Neural cell (in vitro differentiated cells): Measurements from ENCODE around the gene MOV10L1. TPM values are rescaled to one million over a fixed set of nuclear protein-coding genes. Genes with fewer than 3 reads are reported as not detected.
A peak's percentile ranks its signal among the peaks of the same experiment; 100 is the strongest.

Experiments
- H2AFZ ChIP-seq: fragments of 200-600, 300-800 bp; sonication (generic), shearing (Covaris generic); 2 replicates; pipeline ENCODE4 v1.6.0; 2014; ENCODE audit warnings: low read depth, mild to moderate bottlenecking, antibody characterized with exemption, low read length, moderate library complexity
- H3F3A ChIP-seq: fragments of 200-600 bp; shearing (Covaris generic); 2 replicates; pipeline ENCODE4 v1.6.1; 2016; ENCODE audit warnings: mild to moderate bottlenecking, moderate library complexity, mixed read lengths, antibody characterized with exemption, low read length; ENCODE audit not compliant: insufficient read depth, poor library complexity, severe bottlenecking
- H3K27ac ChIP-seq: fragments of 200-600, 300-800 bp; sonication (generic), shearing (Covaris generic); 2 replicates; pipeline ENCODE4 v1.5.1; 2014; ENCODE audit warnings: mild to moderate bottlenecking, low read length, moderate library complexity
- H3K27me3 ChIP-seq: fragments of 300-800, 200-600 bp; sonication (generic), shearing (Covaris generic); 2 replicates; pipeline ENCODE4 v1.6.0; 2014; ENCODE audit warnings: mild to moderate bottlenecking, low read depth, low read length, moderate library complexity; ENCODE audit not compliant: insufficient read depth
- H3K36me3 ChIP-seq: fragments of 300-800, 200-600 bp; sonication (generic), shearing (Covaris generic); 2 replicates; pipeline ENCODE4 v1.5.1; 2014; ENCODE audit warnings: mild to moderate bottlenecking, antibody characterized with exemption, low read length, moderate library complexity; ENCODE audit not compliant: insufficient read depth
- H3K4me2 ChIP-seq: fragments of 300-800, 200-600 bp; sonication (generic), shearing (Covaris generic); 2 replicates; pipeline ENCODE4 v1.6.0; 2014; ENCODE audit warnings: mild to moderate bottlenecking, low read length
- H3K4me3 ChIP-seq: fragments of 300-800, 200-600 bp; sonication (generic), shearing (Covaris generic); 2 replicates; pipeline ENCODE4 v1.5.1; 2014; ENCODE audit warnings: mild to moderate bottlenecking, low read length, moderate library complexity
- H3K79me2 ChIP-seq: fragments of 200-600 bp; shearing (Covaris generic); replicated peaks from 2 replicates; pipeline ENCODE4 v1.6.0; 2014; ENCODE audit warnings: mild to moderate bottlenecking, low read length, moderate library complexity; ENCODE audit not compliant: insufficient read depth
- H3K9ac ChIP-seq: fragments of 300-800, 200-600 bp; sonication (generic), shearing (Covaris generic); 2 replicates; pipeline ENCODE4 v1.6.1; 2016; ENCODE audit warnings: mild to moderate bottlenecking, low read length, mixed read lengths
- H3K9me2 ChIP-seq: fragments of 200-600 bp; shearing (Covaris generic); 2 replicates; pipeline ENCODE4 v1.6.1; 2016; ENCODE audit warnings: mild to moderate bottlenecking, low read length, mixed read lengths; ENCODE audit not compliant: insufficient read depth
- H3K9me3 ChIP-seq: fragments of 200-600, 300-800 bp; sonication (generic), shearing (Covaris generic); 2 replicates; pipeline ENCODE4 v1.6.1; 2016; ENCODE audit warnings: mild to moderate bottlenecking, mixed run types, low read length, moderate library complexity, mixed read lengths
- H4K20me1 ChIP-seq: fragments of 200-600 bp; shearing (Covaris generic); 2 replicates; pipeline ENCODE4 v1.6.1; 2016; ENCODE audit warnings: mild to moderate bottlenecking, mixed run types; ENCODE audit not compliant: insufficient read depth
- CTCF ChIP-seq: fragments of 450-650 bp; IDR thresholded peaks from 2 replicates; pipeline ENCODE4 v1.5.1; 2014; ENCODE audit warnings: antibody characterized with exemption, mild to moderate bottlenecking, moderate library complexity; ENCODE audit not compliant: poor library complexity, severe bottlenecking
- EP300 ChIP-seq: fragments of 450-650 bp; conservative IDR thresholded peaks from 2 replicates; pipeline ENCODE4 v1.6.1; 2014; ENCODE audit warnings: antibody characterized with exemption, mild to moderate bottlenecking, moderate library complexity; ENCODE audit not compliant: poor library complexity, severe bottlenecking
- EZH2 ChIP-seq: fragments of 200-600, 300-800 bp; shearing (Covaris generic), sonication (generic); IDR thresholded peaks from 2 replicates; pipeline ENCODE4 v1.6.1; 2014; ENCODE audit warnings: antibody characterized with exemption, low read length, borderline replicate concordance, mild to moderate bottlenecking; ENCODE audit not compliant: insufficient read depth, poor library complexity, severe bottlenecking
- MXI1 ChIP-seq: fragments of 450-650 bp; conservative IDR thresholded peaks from 2 replicates; pipeline ENCODE4 v1.6.1; 2014; ENCODE audit warnings: antibody characterized with exemption, mild to moderate bottlenecking; ENCODE audit not compliant: poor library complexity, severe bottlenecking
- POLR2AphosphoS5 ChIP-seq: IDR thresholded peaks from 2 replicates; pipeline ENCODE4 v1.6.1; 2012
- RAD21 ChIP-seq: fragments of 450-650 bp; conservative IDR thresholded peaks from 2 replicates; pipeline ENCODE4 v1.6.1; 2014; ENCODE audit warnings: antibody characterized with exemption, mild to moderate bottlenecking, moderate library complexity
- REST ChIP-seq: IDR thresholded peaks from 2 replicates; pipeline ENCODE4 v1.6.1; 2012; ENCODE audit warnings: borderline replicate concordance
- SMC3 ChIP-seq: fragments of 450-650 bp; conservative IDR thresholded peaks from 2 replicates; pipeline ENCODE4 v1.6.1; 2014; ENCODE audit warnings: antibody characterized with exemption, mild to moderate bottlenecking, moderate library complexity; ENCODE audit not compliant: poor library complexity
- TAF1 ChIP-seq: IDR thresholded peaks from 2 replicates; pipeline ENCODE4 v1.6.1; 2012; ENCODE audit warnings: low read depth
- polyA plus RNA-seq: library from polyadenylated mRNA; depleted of rRNA; stranded (reverse); fragments of >200 nt; gene quantifications from 2 replicates; pipeline ENCODE4 v1.2.3, GENCODE V29; 2014

Gene MOV10L1
- polyA plus RNA-seq, 1 donor from 2014 or later: not detected

GRCh38 chr22:50184902-50185374 is 95.1 kb downstream of the MOV10L1 start:
- H3K9me2 ChIP-seq: no peaks in the 10 kb centered on the region
- no peaks in the 10 kb centered on the region for H3F3A ChIP-seq
- peak overlapping the region; percentile 60 for H3K4me3 ChIP-seq
- no peaks in the 10 kb centered on the region for H3K27me3 ChIP-seq
- H2AFZ ChIP-seq: no peak overlapping the region
- peaks cover 2% of the 10 kb centered on the region for H3K79me2 ChIP-seq
- H3K9me3 ChIP-seq: no peaks in the 10 kb centered on the region
- H3K9ac ChIP-seq: peak overlapping the region; percentile 34
- no peak for TF ChIP-seq SMC3
- no peak for TF ChIP-seq EZH2
- TF ChIP-seq CTCF: no peak
- TF ChIP-seq TAF1: no peak
- TF ChIP-seq EP300: no peak
- no peak for TF ChIP-seq POLR2AphosphoS5
- no peak for TF ChIP-seq RAD21
- no peak for TF ChIP-seq MXI1
- TF ChIP-seq REST: no peak
- H3K27ac ChIP-seq: no peak overlapping the region
- no peak overlapping the region for H3K4me2 ChIP-seq
- no peaks in the 10 kb centered on the region for H4K20me1 ChIP-seq
- no peaks in the 10 kb centered on the region for H3K36me3 ChIP-seq

- H3F3A ChIP-seq: no peaks in the 10 kb centered on the region
- H3K9ac ChIP-seq: peak within 1 kb of the TSS; percentile 62
- H3K27ac ChIP-seq: no peak within 1 kb of the TSS
- H2AFZ ChIP-seq: no peak within 1 kb of the TSS
- H3K27me3 ChIP-seq: no peaks in the 10 kb centered on the region
- H3K9me2 ChIP-seq: no peaks in the 10 kb centered on the region
- no peaks in the 10 kb centered on the region for H3K9me3 ChIP-seq
- H3K36me3 ChIP-seq: no peaks in the 10 kb centered on the region
- TF ChIP-seq CTCF (no peak), MXI1 (no peak), RAD21 (no peak), EZH2 (no peak), REST (no peak), SMC3 (no peak), TAF1 (no peak), POLR2AphosphoS5 (no peak), EP300 (no peak)
- peak within 1 kb of the TSS; percentile 71 for H3K4me3 ChIP-seq
- H3K79me2 ChIP-seq: peaks cover 2% of the 10 kb centered on the region
- H3K4me2 ChIP-seq: peak within 1 kb of the TSS; percentile 91
- H4K20me1 ChIP-seq: no peaks in the 10 kb centered on the region
Measured at GRCh38 chr22:50185375-50186087, 95.7 kb downstream of the MOV10L1 start, which contains the start of gene TRABD. TSS of gene TRABD (plus strand) at chr22:50185913. CDS start at chr22:50193061, 7,148 bp downstream.
